GM06990 (cell line): Measurements from ENCODE around the gene CPNE5.

Experiments used
- DNase-seq: peaks from one replicate; pipeline ENCODE4 v3.0.0-alpha.2; 2011; ENCODE audit not compliant: insufficient read length; ENCODE audit errors: extremely low read depth
- H3K27me3 ChIP-seq: replicated peaks from 2 replicates; pipeline ENCODE4 v1.6.0; 2011; ENCODE audit warnings: low read length; ENCODE audit not compliant: control insufficient read depth, insufficient read depth
- H3K36me3 ChIP-seq: 2 replicates; pipeline ENCODE4 v1.5.1; 2011; ENCODE audit warnings: low read length; ENCODE audit not compliant: control insufficient read depth, insufficient read depth
- H3K4me3 ChIP-seq: replicated peaks from 2 replicates; pipeline ENCODE4 v1.5.1; 2011; ENCODE audit warnings: low read depth, mild to moderate bottlenecking, control low read depth, low read length
- CTCF ChIP-seq: IDR thresholded peaks from 2 replicates; pipeline ENCODE4 v1.5.1; 2011; ENCODE audit warnings: low read length, control low read depth, mild to moderate bottlenecking, inconsistent platforms; ENCODE audit not compliant: insufficient read depth, poor library complexity, severe bottlenecking

CPNE5 gene

GRCh38 chr6:36829919-36830544 is 9.2 kb downstream of the CPNE5 start:
- H3K27me3 ChIP-seq, result no peaks in the 10 kb centered on the region; the same call in 1 of the 2 replicates
- H3K36me3 ChIP-seq, result no peaks in the 10 kb centered on the region
- H3K4me3 ChIP-seq, result no peak overlapping the region
- no peak for DNase-seq
- no peak for TF ChIP-seq CTCF

- TF ChIP-seq CTCF, result no peak
- Histone ChIP-seq H3K27me3 (no peaks in the 10 kb centered on the region; the same call in 1 of the 2 replicates), H3K36me3 (no peaks in the 10 kb centered on the region), H3K4me3 (no peak overlapping the region)
- DNase-seq, result no peak
Observed at GRCh38 chr6:36827261-36828079, 11.8 kb downstream of the CPNE5 start.

- Histone ChIP-seq H3K36me3 (no peaks in the 10 kb centered on the region), H3K4me3 (no peak overlapping the region), H3K27me3 (no peaks in the 10 kb centered on the region; the same call in 1 of the 2 replicates)
- no peak for TF ChIP-seq CTCF
- DNase-seq, result no peak
Observed at GRCh38 chr6:36826520-36827227, 12.6 kb downstream of the CPNE5 start.

- Histone ChIP-seq H3K36me3 (no peaks in the 10 kb centered on the region), H3K27me3 (no peaks in the 10 kb centered on the region; the same call in 1 of the 2 replicates), H3K4me3 (no peak overlapping the region)
- no peak for DNase-seq
- TF ChIP-seq CTCF, result no peak
Observed at GRCh38 chr6:36825994-36826393, 13.2 kb downstream of the CPNE5 start.

- no peak for DNase-seq
- TF ChIP-seq CTCF, result no peak
Observed at GRCh38 chr6:36825452-36825851, 13.8 kb downstream of the CPNE5 start.

More at GRCh38 chr6:36825452-36825851, 13.8 kb downstream of the CPNE5 start:
- Histone ChIP-seq H3K36me3 (no peaks in the 10 kb centered on the region), H3K4me3 (no peak overlapping the region), H3K27me3 (no peaks in the 10 kb centered on the region; the same call in 1 of the 2 replicates)
